GM20431 (cell line): ENCODE data around the gene SCN5A.

ENCODE experiments used
- in situ Hi-C: fragments of 300-500 bp; cut with MseI, MboI; formaldehyde crosslinking; loops from one replicate; pipeline ENCODE4 v1.15.0; 2020; ENCODE audit warnings: low sequenced_read_pairs; ENCODE audit not compliant: unreplicated experiment

Gene SCN5A

GRCh38 chr3:38648659-38649499 lies 608 bp downstream of the SCN5A start:
- in situ Hi-C loops = no loop called here

GRCh38 chr3:38648024-38648658 lies 1.3 kb downstream of the SCN5A start:
- in situ Hi-C loops = no loop called here

GRCh38 chr3:38647217-38647970 lies 2.1 kb downstream of the SCN5A start:
- in situ Hi-C loops = no loop called here

- in situ Hi-C loops = no loop called here
Observed at GRCh38 chr3:38646630-38647029, 2.9 kb downstream of the SCN5A start.

- in situ Hi-C loops = no loop called here
Observed at GRCh38 chr3:38646062-38646461, 3.4 kb downstream of the SCN5A start.

GRCh38 chr3:38645601-38646000 lies 3.9 kb downstream of the SCN5A start:
- in situ Hi-C loops = no loop called here

- in situ Hi-C loops = no loop called here
Observed at GRCh38 chr3:38645076-38645475, 4.4 kb downstream of the SCN5A start.

- in situ Hi-C loops = no loop called here
Observed at GRCh38 chr3:38644662-38645053, 4.8 kb downstream of the SCN5A start.

GRCh38 chr3:38644016-38644661 lies 5.3 kb downstream of the SCN5A start:
- in situ Hi-C loops = no loop called here

GRCh38 chr3:38643592-38643991 lies 5.9 kb downstream of the SCN5A start:
- in situ Hi-C loops = no loop called here

GRCh38 chr3:38643090-38643489 lies 6.4 kb downstream of the SCN5A start:
- in situ Hi-C loops = no loop called here

GRCh38 chr3:38641461-38642110 lies 7.9 kb downstream of the SCN5A start:
- in situ Hi-C loops = no loop called here

GRCh38 chr3:38640661-38641452 lies 8.6 kb downstream of the SCN5A start:
- in situ Hi-C loops = no loop called here

GRCh38 chr3:38638354-38638753 lies 11.1 kb downstream of the SCN5A start:
- in situ Hi-C loops = no loop called here

GRCh38 chr3:38637906-38638305 lies 11.6 kb downstream of the SCN5A start:
- in situ Hi-C loops = no loop called here

GRCh38 chr3:38636881-38637280 lies 12.6 kb downstream of the SCN5A start:
- in situ Hi-C loops = no loop called here

GRCh38 chr3:38636464-38636863 lies 13.0 kb downstream of the SCN5A start:
- in situ Hi-C loops = no loop called here

- in situ Hi-C loops = no loop called here
Observed at GRCh38 chr3:38634111-38634510, 15.4 kb downstream of the SCN5A start.

GRCh38 chr3:38632989-38633388 lies 16.5 kb downstream of the SCN5A start:
- in situ Hi-C loops = no loop called here
